ENCODE measurements around the gene VWA5B2.
A peak's percentile ranks its signal among the peaks of the same experiment; 100 is the strongest.

VWA5B2 gene

GRCh38 chr3:184229394-184230080 lies at the start of gene VWA5B2:
VWA5B2 (plus strand) TSS chr3:184229585; CDS start chr3:184230529, 944 bp downstream.
- DNase-seq: peak; percentile 81

GRCh38 chr3:184180165-184180564 lies 49.2 kb upstream of the VWA5B2 start:
- DNase-seq: no peak

- no peak for DNase-seq
Measured at GRCh38 chr3:184181596-184181995, 47.8 kb upstream of the VWA5B2 start.

- no peak for DNase-seq
Measured at GRCh38 chr3:184183679-184184078, 45.7 kb upstream of the VWA5B2 start.

- no peak for DNase-seq
Measured at GRCh38 chr3:184184546-184185230, 44.7 kb upstream of the VWA5B2 start.

GRCh38 chr3:184185461-184186183 lies 43.8 kb upstream of the VWA5B2 start:
- peak; percentile 99 for DNase-seq

GRCh38 chr3:184186184-184186901 lies 43.0 kb upstream of the VWA5B2 start, which contains the start of gene ABCF3:
ABCF3 (plus strand) TSS chr3:184186199; CDS start chr3:184186208, 9 bp downstream.
- DNase-seq: no peak

- DNase-seq: no peak
Measured at GRCh38 chr3:184186902-184187207, 42.5 kb upstream of the VWA5B2 start.

- no peak for DNase-seq
Measured at GRCh38 chr3:184188080-184188479, 41.3 kb upstream of the VWA5B2 start.

GRCh38 chr3:184189421-184189820 lies 40.0 kb upstream of the VWA5B2 start:
- no peak for DNase-seq

GRCh38 chr3:184192889-184193288 lies 36.5 kb upstream of the VWA5B2 start:
- DNase-seq: no peak

- no peak for DNase-seq
Measured at GRCh38 chr3:184193991-184194539, 35.3 kb upstream of the VWA5B2 start.

- DNase-seq: no peak
Measured at GRCh38 chr3:184196536-184196935, 32.8 kb upstream of the VWA5B2 start.

- DNase-seq: no peak
Measured at GRCh38 chr3:184198509-184198908, 30.9 kb upstream of the VWA5B2 start.

GRCh38 chr3:184200825-184201224 lies 28.6 kb upstream of the VWA5B2 start:
- no peak for DNase-seq

- DNase-seq: no peak
Measured at GRCh38 chr3:184203526-184203925, 25.9 kb upstream of the VWA5B2 start.

GRCh38 chr3:184209146-184209923 lies 20.1 kb upstream of the VWA5B2 start:
- DNase-seq: no peak

- DNase-seq: no peak
Measured at GRCh38 chr3:184211297-184211696, 18.1 kb upstream of the VWA5B2 start.

GRCh38 chr3:184211718-184212117 lies 17.7 kb upstream of the VWA5B2 start:
- no peak for DNase-seq

GRCh38 chr3:184218814-184219213 lies 10.6 kb upstream of the VWA5B2 start:
- no peak for DNase-seq

- DNase-seq: no peak
Measured at GRCh38 chr3:184222521-184222920, 6.9 kb upstream of the VWA5B2 start.

GRCh38 chr3:184223946-184224345 lies 5.4 kb upstream of the VWA5B2 start:
- no peak for DNase-seq

All from CD4-positive, alpha-beta T cell treated with Interleukin-21 for 1 hour (primary cell).